A673 (cell line): ENCODE data around the gene ABITRAM. TPM values are rescaled to one million over a fixed set of nuclear protein-coding genes. Genes with fewer than 3 reads are reported as not detected.

Source experiments
- BruUV-seq: library from RNA; stranded (reverse); fragments of 400-500 nt; replicated peaks from 2 replicates; lab custom pipeline; 2021; lab: Mats Ljungman, UMichigan
- CTCF ChIA-PET: fragments of 300-600 bp; sonication (Branson Sonifier 250); formaldehyde crosslinking; loops from one replicate; lab custom pipeline; 2022; ENCODE audit warnings: antibody characterized with exemption; lab: Charles Lee
- POLR2A ChIA-PET: fragments of 300-600 bp; sonication (Branson Sonifier 250); formaldehyde crosslinking; loops from one replicate; lab custom pipeline; 2022; ENCODE audit warnings: antibody characterized with exemption; ENCODE audit not compliant: low non-redundant PET; lab: Charles Lee
- DNase-seq: peaks from one replicate; pipeline ENCODE4 v3.0.0-alpha.2; 2015; ENCODE audit warnings: low spot score
- H3K27ac ChIP-seq: fragments of 200-600 bp; sonication (generic); 2 replicates; pipeline ENCODE4 v1.5.1; 2016; ENCODE audit warnings: mixed run types, low read depth, mild to moderate bottlenecking, mixed read lengths, antibody characterized with exemption, low read length; ENCODE audit not compliant: poor library complexity, severe bottlenecking
- H3K27me3 ChIP-seq: fragments of 200-600 bp; sonication (generic); replicated peaks from 2 replicates; pipeline ENCODE4 v1.6.1; 2017; ENCODE audit warnings: mixed run types, low read depth, mild to moderate bottlenecking, mixed read lengths, antibody characterized with exemption, low read length; ENCODE audit not compliant: insufficient read depth, poor library complexity
- H3K36me3 ChIP-seq: fragments of 200-600 bp; sonication (generic); 2 replicates; pipeline ENCODE4 v1.6.1; 2016; ENCODE audit warnings: mixed run types, mild to moderate bottlenecking, mixed read lengths, antibody characterized with exemption, low read length; ENCODE audit not compliant: insufficient read depth, poor library complexity, severe bottlenecking
- H3K4me1 ChIP-seq: fragments of 200-600 bp; sonication (generic); 2 replicates; pipeline ENCODE4 v1.6.1; 2017; ENCODE audit warnings: mixed run types, mild to moderate bottlenecking, mixed read lengths, antibody characterized with exemption, low read length; ENCODE audit not compliant: insufficient read depth, poor library complexity, severe bottlenecking
- H3K4me3 ChIP-seq: fragments of 200-600 bp; sonication (generic); 2 replicates; pipeline ENCODE4 v1.5.1; 2016; ENCODE audit warnings: low read depth, mixed run types, mild to moderate bottlenecking, mixed read lengths, low read length; ENCODE audit not compliant: poor library complexity, severe bottlenecking
- H3K9me3 ChIP-seq: fragments of 200-600 bp; sonication (generic); 2 replicates; pipeline ENCODE4 v1.6.1; 2016; ENCODE audit warnings: mixed run types, low read depth, mild to moderate bottlenecking, mixed read lengths, antibody characterized with exemption, low read length; ENCODE audit not compliant: poor library complexity, severe bottlenecking
- CTCF ChIP-seq: fragments of 300-800, 200-600 bp; sonication (generic); conservative IDR thresholded peaks from 2 replicates; pipeline ENCODE4 v1.5.1; 2017; ENCODE audit warnings: low read depth, mild to moderate bottlenecking, antibody characterized with exemption, low read length, moderate library complexity, mixed read lengths
- EZH2 ChIP-seq: fragments of 200-600 bp; sonication (generic); IDR thresholded peaks from 2 replicates; pipeline ENCODE4 v1.6.1; 2017; ENCODE audit warnings: borderline replicate concordance, low read depth, mild to moderate bottlenecking, mixed read lengths, antibody characterized with exemption, low read length; ENCODE audit not compliant: poor library complexity, severe bottlenecking
- intact Hi-C: fragments of 100-400 bp; cut with micrococcal nuclease; formaldehyde crosslinking; loops from one replicate; pipeline ENCODE4 v1.10.0; 2022; ENCODE audit not compliant: unreplicated experiment
- total RNA-seq: library from RNA; stranded (reverse); gene quantifications from 2 replicates; pipeline ENCODE4 v1.2.3, GENCODE V29; 2021

The ABITRAM gene
- total RNA-seq, 1 experiment from 2014 or later = 20.7 TPM

GRCh38 chr9:108939975-108940374, 5.8 kb downstream of the ABITRAM start:
- no peak overlapping the region for H3K4me3 ChIP-seq
- H3K4me1 ChIP-seq = peaks cover 4% of the 10 kb centered on the region
- intact Hi-C loops = no loop called here
- DNase-seq = no peak
- H3K9me3 ChIP-seq = no peaks in the 10 kb centered on the region
- ChIA-PET CTCF (no interaction called here), POLR2A (no interaction called here)
- peaks cover 43% of the 10 kb centered on the region for H3K36me3 ChIP-seq
- no TSS peak for BruUV-seq
- no peaks in the 10 kb centered on the region for H3K27me3 ChIP-seq
- no peak for TF ChIP-seq EZH2
- no peak for TF ChIP-seq CTCF
- H3K27ac ChIP-seq = no peak overlapping the region

DNA sequence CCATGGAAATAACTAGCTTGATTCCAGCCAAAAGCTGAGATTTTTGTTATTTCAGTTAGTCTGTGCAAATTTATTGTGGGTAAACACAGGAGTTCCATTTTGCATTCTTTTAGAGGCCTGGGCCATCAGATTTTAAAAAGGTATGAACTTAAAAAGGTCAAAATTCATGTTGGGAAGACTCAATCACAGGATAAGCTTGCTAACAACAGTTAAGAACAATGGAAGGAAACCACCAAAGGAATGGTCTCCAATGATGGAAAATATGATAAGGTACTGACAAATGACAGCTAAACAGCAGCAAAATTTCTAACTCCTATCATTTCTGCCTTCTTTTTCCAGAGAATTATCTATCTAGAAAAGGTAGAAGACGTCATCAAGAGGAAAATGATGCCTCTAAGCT, 16.0 kb downstream of the ABITRAM start:
- H3K9me3 ChIP-seq = no peaks in the 10 kb centered on the region
- BruUV-seq = no TSS peak
- TF ChIP-seq EZH2 = no peak
- no peak for TF ChIP-seq CTCF
- DNase-seq = no peak
- H3K4me1 ChIP-seq = no peaks in the 10 kb centered on the region
- no peaks in the 10 kb centered on the region for H3K27me3 ChIP-seq
- intact Hi-C loops = no loop called here
- peaks cover 4% of the 10 kb centered on the region for H3K36me3 ChIP-seq
- POLR2A ChIA-PET = no interaction called here
- no peak overlapping the region for H3K4me3 ChIP-seq
- H3K27ac ChIP-seq = no peak overlapping the region
- CTCF ChIA-PET = interaction anchor here (0.7 kb wide), 1 partner anchor 1478 kb away, joined by 5 read pairs; no protein-coding TSS in a partner anchor

DNA sequence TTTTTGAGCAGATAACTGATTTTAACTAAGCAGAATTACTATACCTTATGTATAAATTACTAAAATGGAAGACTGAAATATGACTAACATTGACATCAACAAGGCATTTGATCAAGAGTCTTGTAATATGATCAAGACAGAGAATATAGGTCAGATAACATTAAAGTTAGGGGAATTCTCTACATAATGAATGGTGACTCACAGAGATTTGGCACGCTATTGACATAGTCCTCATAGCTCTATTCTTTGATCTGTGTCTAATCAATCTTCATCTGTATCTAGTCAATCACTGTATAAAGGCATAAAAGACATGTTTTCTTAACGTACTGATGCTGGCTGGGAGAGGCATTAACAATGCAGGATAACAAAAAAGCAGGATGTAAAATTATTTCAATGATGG, 17.4 kb downstream of the ABITRAM start:
- Histone ChIP-seq H3K27ac (no peak overlapping the region), H3K4me1 (no peaks in the 10 kb centered on the region), H3K9me3 (no peaks in the 10 kb centered on the region), H3K4me3 (no peak overlapping the region), H3K27me3 (no peaks in the 10 kb centered on the region), H3K36me3 (peaks cover 4% of the 10 kb centered on the region)
- POLR2A ChIA-PET = no interaction called here
- TF ChIP-seq EZH2 = no peak
- TF ChIP-seq CTCF = no peak
- no peak for DNase-seq
- intact Hi-C loops = no loop called here
- CTCF ChIA-PET = interaction anchor here (0.7 kb wide), 2 partner anchors 19 to 399 kb away, joined by 3 read pairs; no protein-coding TSS in a partner anchor
- BruUV-seq = no TSS peak
